NCI-H510A treated with DMSO at 0.1 percent for 48 hours (cell line): ENCODE data around the gene RASGRP1.

Source experiments
- DNase-seq: peaks from one replicate; lab custom pipeline; 2025; lab: John Stamatoyannopoulos, UW

RASGRP1 gene

DNA sequence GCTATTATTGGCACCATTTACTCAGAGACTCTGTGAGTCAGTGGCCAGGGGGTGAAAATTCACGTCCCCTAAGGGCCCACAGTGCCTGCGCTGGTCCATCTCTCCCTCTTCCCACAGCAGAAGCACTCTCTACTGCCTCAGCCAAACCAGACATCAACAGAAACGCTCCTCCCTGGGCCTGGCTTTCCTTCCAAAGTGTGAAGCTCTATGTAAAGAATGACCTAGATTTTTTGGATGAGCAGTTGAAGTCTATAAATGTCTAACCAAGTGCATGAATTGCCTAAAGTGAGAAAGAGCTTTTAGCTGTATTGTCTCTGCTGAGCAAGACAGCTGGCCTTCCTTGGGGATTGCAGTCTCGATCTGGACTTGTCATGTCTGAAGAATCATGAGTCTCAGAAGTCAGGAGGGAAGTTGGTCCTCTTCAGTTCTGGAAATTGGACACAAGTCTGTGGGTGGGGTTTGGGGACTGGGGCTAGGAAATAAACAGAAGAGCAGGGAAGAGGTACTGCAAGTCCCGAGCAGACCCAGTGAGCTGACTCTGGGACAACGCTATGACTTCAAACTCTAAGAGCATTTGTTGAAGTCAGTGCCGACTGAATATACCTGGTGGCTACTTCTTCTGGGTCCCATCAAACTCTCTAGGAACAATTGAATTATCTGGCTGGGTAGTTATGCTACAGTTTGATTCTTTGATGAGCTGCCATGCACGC, 29.0 kb downstream of the RASGRP1 start:
- no peak for DNase-seq

DNA sequence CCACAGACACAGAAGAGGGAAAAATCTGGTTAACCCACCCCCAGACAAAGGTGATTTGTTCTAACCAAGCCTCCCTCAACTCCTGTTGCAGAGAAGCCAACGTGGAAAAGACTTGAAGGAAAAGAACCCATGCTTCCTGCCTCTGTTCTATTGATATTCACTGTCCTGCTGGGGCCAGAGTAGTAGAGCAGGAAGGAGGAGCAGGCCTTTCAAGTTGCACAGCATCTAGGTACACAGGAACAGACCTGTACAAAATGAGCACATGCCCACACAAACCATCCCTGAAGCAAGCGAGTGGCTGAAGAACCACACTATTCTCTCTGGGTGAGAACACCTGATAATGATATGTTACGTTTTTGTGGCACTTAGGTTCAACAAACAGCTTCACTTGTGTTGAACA, 29.9 kb downstream of the RASGRP1 start:
- DNase-seq, result no peak

DNA sequence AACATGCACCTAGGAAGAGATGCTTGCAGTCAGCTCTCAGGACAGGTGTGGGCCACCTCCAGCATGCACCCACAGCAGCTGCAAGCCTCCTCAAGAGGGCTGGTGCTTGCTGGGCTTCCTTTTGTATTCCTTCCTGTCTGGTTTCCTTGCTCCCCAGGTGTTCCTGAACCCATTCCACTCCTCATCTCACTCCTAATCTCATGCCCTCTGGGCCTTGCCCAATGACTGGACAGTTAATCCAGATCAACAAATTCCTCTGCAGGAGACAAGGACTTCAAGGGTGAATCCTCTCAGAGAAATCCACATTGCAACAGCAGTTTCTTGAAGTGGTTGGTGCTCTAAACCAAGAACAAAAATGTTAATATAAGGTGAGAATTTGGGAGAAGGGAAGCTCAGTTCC, 30.7 kb downstream of the RASGRP1 start:
- DNase-seq, result no peak

DNA sequence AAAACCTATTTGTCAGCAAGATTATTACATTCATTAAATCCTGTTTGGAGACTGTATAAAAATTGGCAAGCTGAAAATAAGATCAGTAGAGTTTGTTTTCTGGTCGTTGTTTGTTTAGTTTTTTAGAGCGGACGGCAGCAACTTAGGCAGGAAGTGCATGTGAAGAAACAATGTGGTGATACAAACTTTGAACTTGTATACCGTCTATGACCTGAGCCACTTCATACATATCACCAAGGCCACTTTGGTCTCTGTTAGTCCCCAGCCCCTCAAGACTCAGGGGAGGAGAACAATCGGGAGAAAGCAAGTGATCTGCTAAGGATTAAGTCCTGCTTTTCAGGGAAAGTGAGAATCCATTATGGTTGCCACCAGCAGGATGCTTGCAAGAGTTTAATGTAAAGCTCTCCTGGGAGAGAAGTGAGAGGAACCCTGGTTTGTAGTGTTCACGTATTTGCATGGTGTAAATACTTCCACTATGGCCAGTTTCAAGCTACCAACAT, 31.1 kb downstream of the RASGRP1 start:
- DNase-seq, result no peak

DNA sequence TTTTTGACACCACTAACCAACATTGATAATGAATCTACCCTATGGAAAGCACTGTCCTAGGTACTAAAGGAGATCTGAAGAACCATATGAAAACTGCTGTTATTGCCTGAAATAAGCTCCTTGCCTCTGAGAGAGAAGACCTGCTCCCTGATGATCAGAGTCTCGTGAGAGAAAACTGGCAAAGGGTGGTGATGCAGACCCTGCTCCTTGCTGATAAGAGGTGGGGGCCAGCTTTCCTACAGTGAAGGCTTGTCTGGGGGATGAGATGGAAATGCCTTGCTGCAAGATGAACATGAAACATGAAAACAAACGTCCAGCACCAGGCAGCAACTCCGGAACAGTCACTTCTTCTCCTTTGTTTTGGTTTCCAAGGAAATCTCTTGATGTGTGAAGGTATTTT, 31.9 kb downstream of the RASGRP1 start:
- DNase-seq, result no peak

DNA sequence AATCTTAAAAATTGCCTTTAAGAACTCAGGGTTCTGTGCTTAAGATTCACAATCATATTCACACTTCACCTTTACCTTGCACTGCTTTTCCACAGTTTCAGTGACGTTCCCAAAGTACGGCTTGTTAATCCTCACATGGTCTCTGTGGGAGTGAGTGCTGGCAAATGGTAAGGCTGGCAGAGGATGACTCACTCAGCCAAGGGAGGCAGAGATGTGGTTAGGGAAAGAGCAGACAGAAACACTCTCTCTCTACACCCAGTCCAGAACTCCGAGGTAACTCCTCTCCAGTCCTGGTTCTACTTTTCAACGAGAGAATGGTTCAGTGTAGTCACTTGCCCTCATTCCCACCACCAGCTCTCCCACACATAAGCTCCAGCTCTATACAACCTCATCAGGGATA, 33.1 kb downstream of the RASGRP1 start:
- no peak for DNase-seq

DNA sequence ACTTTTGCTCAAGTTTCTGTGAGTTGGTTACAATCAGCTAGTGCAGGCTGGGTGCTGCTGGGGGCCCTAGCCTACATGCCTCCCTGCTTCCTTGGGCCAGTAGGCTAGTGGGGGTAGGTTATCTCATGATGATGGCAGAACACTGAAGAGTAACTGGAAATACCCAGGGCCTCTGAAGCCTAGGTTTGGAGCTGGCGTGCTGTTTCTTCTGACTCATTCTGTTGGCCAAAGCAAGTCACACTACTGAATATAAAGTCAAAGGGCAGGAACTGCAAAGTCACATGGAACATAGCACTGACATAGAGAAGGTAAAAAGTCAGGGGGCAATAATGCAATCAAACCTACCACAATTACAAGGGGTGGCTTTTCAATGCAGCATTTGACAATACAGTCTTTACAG, 34.5 kb downstream of the RASGRP1 start:
- DNase-seq, result no peak

DNA sequence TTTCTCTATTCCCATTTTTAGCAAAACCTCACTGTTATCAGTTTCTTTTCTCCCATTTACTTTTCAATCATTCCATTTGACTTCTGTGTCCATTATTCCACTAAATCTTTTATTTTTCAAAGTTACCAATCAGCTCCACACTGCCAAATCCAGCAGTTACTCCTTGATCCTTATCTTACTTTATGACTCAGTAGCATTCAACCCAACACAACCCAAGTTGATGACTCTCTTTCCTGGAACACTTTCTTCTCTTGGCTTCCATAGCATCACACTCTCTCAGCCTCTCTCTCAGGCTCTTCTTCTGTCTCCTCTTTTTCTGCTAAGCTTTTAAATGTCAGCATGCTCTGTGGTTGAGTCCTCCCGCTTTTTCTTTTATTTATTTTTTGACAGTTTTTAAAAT, 36.3 kb downstream of the RASGRP1 start:
- DNase-seq, result no peak

DNA sequence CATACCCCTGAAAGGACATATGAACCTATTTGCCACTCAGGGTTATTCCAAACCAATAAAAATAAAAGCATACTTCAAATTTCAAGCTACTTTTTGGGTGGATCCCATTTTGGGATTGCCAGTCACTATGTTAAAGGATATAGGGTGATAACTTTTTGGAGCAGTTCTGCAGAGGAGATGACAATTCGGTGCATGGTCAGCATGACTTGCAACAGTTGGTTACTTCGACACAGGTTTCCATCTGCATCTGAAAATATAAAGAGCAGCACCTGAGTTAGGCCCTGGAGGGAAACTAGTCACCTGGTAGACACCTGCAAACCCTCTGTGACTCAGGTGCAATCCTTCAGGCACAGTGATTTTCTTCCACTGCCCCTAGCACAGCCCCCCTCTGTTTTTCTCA, 38.5 kb downstream of the RASGRP1 start:
- no peak for DNase-seq

DNA sequence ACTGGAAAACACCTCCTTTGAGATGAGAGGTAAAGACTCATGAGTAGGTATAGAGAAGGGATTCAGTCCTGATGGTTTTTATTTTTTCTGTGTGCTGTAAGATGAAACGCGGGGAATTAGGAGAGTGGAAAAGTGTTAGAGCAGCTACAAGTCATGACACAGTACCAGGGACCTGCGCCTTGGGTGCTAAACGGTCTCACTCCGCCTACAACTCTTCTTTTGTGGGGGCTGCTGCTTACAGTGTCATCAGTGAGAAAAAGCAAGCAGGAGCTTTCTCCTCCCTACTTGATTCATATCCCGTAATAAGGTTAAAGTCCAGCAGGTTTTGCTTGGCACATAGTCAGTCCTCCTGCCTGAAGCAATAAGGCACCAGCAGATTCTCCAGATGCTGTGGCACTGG, 39.1 kb downstream of the RASGRP1 start:
- no peak for DNase-seq

DNA sequence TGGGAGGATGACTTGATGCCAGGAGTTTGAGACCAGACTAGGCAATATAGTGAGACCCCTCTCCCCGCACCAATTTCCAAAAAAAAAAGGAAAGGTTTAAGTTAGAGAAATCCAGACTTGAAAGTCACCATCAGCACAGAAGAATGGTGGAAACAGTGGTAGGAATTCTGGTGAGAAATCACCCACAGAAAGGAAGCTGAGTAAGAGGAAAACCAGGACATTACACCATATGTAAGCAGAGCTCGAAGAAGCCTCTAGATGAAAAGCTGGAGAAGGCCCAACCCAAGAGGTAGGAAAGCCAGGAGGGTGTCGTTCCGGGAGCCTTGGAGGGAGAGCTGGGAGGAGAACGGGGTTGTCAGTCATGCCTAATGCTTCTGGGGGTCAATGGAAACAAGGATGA, 40.5 kb downstream of the RASGRP1 start:
- no peak for DNase-seq

DNA sequence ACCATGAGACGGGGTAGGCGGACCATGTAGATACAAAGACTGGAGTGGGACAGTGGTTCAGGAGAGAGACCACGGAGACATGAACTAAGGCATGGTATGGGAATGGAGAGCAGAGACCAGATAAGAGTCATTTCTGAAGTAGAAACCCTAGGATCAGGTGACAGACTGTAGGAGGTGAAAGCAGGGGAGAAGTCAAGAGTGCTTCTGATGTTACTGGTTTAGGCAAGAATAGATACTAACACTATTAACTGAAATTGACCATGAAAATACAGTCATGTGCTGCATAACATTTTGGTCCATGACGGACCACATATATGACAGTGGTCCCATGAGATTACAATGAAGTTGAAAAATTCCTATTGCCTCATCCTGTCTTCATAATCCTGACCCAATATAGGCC, 41.7 kb downstream of the RASGRP1 start:
- no peak for DNase-seq

DNA sequence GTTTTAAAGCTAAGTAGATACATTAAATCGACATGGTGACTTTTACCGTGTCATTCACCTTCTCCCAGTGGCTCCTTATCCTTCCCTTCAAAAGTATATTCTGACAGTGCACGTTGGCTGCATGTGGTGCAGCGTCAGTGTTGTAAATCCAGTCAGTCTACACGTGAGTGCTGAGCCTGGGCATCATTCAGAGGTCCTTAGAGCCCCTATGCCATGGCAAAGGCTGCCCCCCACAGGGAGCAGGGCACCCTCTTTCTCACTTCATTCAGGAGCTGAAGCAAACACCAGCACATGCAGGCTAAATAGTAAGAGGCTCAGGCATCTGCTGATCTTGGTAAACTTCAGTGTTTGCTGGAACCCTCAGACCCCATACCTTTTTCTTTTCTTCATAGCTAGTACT, 43.3 kb downstream of the RASGRP1 start:
- no peak for DNase-seq

DNA sequence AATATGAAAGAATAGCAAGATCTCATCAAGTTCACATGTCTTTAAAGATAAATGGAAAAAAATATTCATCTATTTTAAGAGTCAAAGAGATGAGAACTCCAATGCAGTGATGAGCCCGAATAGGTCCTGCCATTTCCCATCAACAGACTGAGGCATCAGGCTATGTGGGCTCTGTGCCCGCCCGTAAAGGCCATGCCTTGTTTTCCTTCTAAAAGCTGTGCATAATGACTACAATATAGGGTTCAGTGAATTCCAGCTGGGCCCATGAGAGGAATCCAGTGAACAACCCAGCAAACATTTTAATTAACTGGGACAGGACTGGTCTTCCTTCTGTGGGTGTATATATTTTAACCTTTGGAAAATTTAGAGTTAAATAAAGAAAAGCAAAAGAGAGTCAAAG, 44.6 kb downstream of the RASGRP1 start:
- no peak for DNase-seq

DNA sequence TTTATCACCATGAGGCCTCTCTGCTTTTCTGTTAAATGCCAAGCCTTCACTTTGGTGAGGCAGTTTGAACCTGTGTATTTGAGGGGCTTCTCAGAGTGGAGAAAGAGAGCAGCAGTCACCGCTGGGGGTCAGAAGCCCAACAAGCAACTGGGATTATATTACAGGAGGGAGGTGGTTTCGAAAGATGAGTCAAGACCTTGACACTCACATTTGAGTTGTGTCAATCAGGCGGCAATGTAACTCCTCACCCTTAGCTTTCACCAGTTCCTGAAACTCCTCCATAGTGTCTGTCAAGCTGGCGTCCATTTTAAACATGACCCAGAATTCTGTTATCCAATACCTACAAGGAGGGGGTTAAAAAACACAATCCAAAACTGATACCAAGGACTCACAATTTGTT, 46.5 kb downstream of the RASGRP1 start:
- DNase-seq, result no peak

DNA sequence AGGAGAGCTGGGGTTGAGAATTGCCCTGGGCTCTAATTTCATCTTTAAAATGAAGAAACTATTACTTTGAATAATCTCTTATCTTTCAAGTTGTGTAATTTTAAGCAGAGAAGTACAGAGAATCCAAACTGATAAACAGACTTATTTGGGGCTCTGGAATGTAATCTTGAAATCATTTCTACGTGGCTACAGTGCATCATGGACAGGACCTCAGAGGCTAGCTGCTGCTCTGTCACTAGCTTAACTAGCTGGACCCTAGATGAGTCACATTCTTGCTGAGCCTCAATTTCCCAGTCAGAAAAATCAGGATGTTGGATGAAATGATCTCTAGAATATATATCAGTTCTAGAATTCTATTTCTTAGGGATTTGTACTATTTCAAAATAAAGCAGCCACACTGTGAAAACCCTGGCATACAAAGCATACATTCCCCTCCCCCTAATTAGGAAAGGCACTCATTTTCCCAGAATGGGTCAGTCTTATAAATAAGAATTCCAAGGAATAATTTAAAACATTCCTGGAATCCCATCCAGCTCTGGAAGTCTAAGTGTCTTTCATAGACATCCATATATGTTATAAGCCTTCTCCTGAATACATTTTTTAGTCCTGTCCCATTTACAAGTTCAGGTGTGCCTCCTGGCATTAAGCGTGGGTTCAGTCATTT, 47.2 kb downstream of the RASGRP1 start:
- no peak for DNase-seq

DNA sequence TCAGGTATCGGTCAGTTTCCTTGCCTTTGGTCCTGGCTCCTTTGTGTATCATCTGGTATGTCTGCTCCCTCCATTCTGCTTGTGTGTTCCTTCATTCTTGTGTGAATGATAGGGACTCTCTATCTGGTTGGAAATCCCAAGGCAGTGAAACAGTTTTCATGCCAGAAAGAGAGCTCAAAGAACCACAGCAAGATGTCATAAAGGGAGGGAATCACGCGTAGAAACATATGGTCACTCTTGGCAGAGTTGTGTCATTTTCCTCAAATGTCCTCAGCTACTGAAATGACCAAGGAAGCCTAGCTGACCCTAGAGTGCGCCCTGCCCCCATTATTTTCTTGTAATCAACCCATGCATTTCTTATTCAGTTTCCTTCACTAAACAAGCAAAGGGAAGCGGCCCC, 48.0 kb downstream of the RASGRP1 start:
- DNase-seq, result no peak

DNA sequence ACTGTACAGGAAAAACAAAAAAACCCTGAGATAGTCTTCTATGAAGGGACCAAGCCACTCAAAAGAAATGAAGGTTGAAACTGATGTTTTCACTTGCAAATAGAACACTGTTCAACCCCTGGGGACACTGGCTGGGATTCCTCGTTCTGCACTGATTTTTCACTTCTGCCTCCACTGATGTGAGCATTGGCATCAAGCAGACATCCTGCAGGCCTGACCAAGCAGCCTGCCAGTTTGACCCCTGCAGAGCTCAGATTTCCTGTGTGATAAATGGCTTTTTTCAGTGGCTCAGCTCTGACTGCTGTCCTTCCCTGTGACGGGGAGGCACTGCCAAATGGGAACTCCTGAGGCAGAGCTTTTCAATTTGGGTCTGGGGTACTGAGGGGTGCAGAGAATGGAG, 50.0 kb downstream of the RASGRP1 start:
- DNase-seq, result no peak

DNA sequence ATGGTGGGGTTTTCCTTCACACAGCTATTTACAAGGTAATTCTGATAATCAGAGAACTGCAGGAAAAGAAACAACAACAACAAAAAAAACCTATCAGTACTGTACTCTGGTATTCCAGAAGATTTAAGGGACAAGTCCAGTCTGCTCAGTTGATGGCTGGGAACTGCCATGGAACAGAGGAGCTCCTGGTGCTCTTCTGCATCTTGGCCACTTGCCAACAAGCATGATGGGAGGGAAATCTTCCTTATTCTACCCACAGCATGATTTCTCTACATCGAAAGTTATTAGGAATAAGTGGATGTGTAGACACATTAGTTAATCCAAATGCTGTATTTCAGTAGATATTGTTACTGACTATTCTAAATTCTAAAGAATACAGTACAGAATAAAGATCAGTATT, 51.7 kb downstream of the RASGRP1 start:
- no peak for DNase-seq

DNA sequence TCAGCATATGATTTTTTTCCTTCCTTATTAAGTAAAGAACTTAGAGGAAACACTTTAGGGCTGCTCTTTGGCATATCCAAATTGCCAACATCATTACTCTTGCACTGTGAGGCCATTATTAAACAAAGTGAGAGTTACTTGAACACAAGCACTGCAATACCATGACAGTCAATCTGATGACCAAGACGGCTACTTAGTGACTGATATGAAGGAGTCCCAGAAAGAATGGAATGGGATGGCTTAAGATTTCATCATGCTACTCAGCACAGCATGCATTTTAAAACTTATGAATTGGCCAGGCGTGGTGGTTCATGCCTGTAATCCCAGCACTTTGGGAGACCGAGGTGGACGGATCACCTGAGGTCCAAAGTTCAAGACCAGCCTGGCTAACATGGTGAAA, 55.5 kb downstream of the RASGRP1 start:
- no peak for DNase-seq

DNA sequence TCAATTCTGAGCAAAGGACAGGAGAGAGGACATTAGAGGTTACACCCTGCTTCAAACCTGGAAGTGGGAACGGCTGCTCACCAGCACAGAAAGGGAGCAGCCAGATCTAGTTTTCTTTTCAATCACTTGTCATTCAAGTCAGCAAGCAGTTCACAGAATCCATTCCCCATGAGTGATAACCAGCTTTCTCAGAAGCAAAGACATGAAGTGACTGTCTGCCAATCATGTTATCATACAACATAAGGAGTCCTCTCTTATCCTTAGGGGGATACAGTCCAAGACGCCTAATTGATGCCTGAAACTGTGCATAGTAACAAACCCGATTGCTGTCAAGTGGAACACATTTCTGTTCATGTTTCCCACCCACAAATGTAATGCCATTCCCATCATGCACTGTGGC, 56.0 kb downstream of the RASGRP1 start:
- DNase-seq, result no peak

DNA sequence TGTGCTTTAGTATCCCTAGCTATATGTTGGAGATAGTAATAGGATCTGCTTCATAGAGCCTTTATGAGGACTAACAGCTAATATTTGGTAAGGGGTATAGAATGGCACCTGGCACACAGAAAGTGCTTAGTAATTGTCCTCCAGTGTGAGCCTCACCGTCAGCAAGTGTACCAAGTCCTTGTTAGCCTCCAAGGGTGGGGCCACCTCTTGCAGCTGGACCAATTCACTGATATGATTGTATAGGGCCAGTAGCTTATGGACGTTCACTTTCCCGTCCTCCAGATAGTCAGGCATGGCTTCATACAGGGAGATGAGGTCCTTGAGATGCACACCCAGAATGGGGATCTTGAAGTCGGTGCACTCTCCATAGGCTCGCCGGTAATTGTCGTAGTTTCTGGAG, 57.0 kb downstream of the RASGRP1 start:
- DNase-seq, result no peak

DNA sequence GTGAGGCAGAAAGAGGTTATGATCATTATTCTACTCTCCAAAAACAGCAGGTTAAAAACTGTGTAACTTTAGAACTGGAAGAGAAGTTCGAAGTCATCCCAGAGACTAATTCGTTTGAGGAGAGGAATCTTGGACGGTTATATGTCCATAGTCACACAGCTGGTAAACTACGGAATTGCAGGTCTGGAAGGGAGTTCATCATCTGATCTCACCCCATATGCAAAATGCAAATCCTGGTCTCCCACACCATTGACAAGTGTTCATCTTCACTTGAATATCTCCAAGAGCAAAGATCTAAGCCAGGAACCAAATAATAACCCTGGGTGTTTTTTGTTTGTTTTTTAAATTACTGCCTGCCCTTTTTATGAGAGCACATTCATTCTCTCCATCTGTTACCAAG, 57.6 kb downstream of the RASGRP1 start:
- no peak for DNase-seq
